SIG-M5 (cell line): ENCODE results near the gene UBAP1L.
"Not testable (repeated sequence)": the region's sequence is repeated elsewhere in the genome, so short reads cannot be mapped to it uniquely, and the experiment has no call there.

Experiments used
- DNase-seq: peaks from one replicate; lab custom pipeline; 2025; lab: John Stamatoyannopoulos, UW

The UBAP1L gene

DNA sequence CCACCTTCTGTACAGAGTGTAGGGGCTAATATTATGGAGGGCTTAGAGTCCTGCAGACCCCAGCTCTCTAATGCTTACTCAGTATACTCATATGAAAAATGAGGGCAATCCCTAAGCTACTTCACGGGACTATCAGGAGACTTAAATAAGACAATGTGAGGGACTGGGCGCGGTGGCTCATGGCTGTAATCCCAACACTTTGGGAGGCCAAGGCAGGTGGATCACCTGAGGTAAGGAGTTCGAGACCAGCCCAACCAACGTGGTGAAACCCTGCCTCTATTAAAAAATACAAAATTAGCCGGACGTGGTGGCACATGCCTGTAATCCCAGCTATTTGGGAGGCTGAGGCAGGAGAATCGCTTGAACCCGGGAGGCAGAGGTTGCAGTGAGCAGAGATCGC lies 15.2 kb downstream of the UBAP1L start:
- not testable (repeated sequence) for DNase-seq

GRCh38 chr15:65099336-65099735 lies 15.7 kb downstream of the UBAP1L start:
- DNase-seq: no peak

GRCh38 chr15:65097651-65098263 lies 17.2 kb downstream of the UBAP1L start:
- DNase-seq: no peak

- DNase-seq: no peak
Observed at GRCh38 chr15:65096481-65097385, 18.3 kb downstream of the UBAP1L start.

DNA sequence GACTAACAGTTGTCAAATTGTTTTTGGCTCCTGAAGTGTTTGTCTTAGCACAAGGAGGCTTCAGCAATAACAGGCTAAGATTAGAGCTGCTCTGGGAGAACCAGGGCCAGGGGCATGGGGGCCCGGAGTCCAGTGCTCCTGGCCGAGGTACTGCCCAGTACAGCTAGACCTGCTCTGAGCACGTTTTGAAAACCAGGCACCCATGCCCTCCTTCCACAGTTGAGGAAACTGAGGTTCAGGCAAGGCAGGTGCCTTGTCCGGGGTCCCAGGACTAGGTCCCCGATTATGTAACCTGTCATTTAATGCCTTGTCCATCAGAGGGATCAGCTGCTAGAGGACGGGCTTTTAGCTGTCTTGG lies 19.3 kb downstream of the UBAP1L start:
- DNase-seq: no peak

GRCh38 chr15:65095011-65095746 lies 19.8 kb downstream of the UBAP1L start:
- DNase-seq: no peak

GRCh38 chr15:65094294-65094995 lies 20.6 kb downstream of the UBAP1L start:
- DNase-seq: no peak

DNA sequence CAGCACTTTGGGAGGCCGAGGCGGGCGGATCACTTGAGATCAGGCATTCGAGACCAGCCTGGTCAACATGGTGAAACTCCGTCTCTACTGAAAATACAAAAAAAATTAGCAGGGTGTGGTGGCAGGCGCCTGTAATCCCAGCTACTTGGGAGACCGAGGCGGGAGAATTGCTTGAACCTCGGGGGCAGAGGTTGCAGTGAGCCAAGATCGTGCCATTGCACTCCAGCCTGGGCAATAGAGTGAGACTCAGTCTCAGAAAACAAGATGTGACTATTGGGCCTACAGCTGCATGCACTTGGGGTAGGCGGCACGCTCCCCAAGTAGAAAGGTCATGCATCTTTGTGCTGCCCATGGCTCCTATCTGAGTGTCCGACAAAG lies 21.2 kb downstream of the UBAP1L start:
- DNase-seq: not testable (repeated sequence)

GRCh38 chr15:65092911-65093792 lies 21.8 kb downstream of the UBAP1L start:
- DNase-seq: no peak

DNA sequence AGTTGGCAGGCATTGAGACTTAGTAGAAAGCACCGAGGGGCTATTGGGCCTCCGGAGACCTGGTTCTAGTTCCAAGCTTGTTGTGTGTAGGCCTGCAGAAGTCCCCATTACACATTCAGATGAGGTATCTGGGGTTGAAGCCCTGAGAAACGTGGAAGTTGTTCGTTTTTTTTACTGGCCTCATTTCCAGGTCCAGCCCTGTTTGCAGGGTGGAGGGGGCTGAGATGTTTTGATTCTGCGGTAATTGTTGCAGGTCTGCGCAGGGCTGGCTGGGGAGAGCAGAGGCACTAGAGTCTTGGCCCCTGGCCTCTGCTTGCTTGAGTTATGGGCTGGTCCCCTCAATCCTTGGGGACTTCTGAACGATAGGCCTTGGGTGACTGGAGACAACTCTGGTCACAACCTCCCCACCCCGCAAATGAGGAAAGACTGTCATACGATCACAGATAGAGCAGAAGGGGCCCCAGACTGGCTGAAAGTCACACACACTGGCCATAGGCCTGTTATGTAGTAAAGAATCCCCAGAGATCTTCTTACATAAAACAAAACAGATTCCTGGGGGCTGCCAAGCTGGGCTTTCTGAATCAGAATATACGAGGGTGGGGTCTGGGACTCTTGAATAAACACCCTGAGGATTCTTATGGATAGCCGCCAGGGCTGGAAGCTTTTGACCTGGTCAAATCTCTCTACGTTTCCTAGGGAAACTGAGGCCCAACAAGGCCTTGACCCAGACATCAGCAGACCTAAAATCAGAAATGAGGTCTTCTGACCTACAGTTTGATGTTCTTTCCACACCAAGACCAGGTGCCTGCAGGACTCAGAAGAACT lies 22.8 kb downstream of the UBAP1L start:
- DNase-seq: no peak

- no peak for DNase-seq
Observed at GRCh38 chr15:65089206-65089824, 25.7 kb downstream of the UBAP1L start.

DNA sequence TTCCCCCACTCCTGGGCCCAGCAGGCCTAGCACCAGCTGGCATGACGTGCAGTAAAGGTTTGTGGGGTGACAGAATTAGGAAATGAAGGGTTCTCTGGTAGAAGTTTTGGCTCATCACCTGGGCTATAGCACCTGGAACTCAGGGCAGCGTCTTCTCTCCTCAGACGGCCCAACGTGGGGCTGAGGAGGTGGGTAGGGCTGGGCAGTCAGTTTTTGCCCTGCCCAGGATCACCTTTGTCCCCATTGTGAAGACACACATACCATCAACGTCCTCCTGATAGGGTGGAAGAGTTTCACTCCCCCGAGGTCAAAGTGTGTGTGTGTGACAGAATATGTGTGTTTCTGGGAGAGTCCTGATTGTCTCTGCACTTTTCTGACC lies 26.4 kb downstream of the UBAP1L start:
- DNase-seq: no peak

DNA sequence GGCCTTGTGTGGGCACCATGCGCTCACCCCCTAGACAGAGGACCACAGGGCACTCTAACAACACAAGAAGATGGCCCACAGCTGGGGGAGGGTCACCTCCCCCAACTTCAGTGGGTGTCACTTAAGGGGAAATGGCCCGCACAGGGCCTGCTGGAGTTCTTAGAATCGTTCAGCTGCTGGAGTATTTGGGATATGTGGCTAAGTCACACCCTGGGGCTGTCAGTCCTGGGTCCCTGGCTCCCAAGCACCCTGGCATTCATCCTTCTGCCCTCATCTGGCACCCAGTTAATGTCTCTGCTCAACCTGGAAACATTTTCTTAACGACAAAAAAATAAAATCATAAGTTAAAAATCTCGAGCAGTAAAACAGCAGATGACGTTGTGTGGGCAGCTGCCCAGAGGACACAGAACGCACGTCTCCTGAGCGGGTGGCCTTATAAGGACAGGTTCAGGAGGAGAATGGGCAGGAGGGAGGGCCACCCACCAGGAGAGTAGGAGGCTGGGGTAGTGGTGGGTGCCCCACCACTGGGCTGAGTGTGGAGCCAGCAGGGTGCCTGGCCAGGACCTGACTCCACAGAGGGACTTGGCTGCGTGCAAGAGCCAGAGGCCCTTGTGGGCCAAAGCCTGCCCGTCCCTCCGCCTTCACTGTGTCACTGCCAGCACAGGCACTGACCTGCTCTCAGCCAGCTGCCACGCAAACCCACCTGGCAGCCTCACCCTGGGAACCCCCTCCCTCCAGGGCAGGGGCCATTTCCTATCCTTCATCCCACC lies 26.9 kb downstream of the UBAP1L start:
- no peak for DNase-seq

- DNase-seq: no peak
Observed at GRCh38 chr15:65087411-65087810, 27.6 kb downstream of the UBAP1L start.

- no peak for DNase-seq
Observed at GRCh38 chr15:65086680-65087111, 28.3 kb downstream of the UBAP1L start.

GRCh38 chr15:65085990-65086679 lies 28.9 kb downstream of the UBAP1L start:
- DNase-seq: no peak

DNA sequence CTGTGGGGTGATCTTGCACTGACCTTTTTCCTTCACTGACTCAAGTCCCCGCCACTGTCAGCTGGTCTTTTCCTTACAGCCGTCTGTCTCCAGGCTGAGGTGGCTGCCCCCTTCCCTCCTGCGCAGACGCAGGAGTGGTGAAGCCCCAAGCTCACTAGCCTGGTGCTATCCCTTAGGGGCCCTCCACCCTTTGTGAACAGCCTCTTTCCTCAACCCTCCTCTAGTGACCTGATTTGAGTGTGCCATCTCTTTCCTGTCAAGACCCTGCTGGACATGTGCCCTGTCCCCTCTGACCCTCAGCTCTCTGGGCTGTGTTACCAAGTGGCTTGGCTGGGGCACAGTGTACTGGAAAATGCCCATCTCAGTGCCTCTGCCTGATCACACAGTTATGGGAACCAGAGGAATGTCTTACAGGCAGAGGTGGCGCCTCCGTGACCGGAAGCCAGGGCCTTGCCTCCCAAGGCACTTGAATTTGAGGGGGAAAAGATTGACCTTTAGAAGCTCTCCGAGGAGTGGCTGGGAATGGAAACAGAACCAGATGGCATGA lies 29.7 kb downstream of the UBAP1L start:
- DNase-seq: no peak

- DNase-seq: no peak
Observed at GRCh38 chr15:65084500-65085206, 30.3 kb downstream of the UBAP1L start.
